ENCODE measurements around the gene PDE11A.

GRCh38 chr2:177631680-177632079 is 440.9 kb downstream of the PDE11A start:
- no peak for TF ChIP-seq CTCF (IDR thresholded peaks at IDR 0.05)
- TF ChIP-seq POLR2A (IDR thresholded peaks at IDR 0.05) = no peak

Measured in lower leg skin (tissue), 3 donors.